Measurements from ENCODE around the gene CFAP46. TPM values are rescaled to one million over a fixed set of nuclear protein-coding genes. Genes with fewer than 3 reads are reported as not detected.

Gene CFAP46
- total and polyA plus RNA-seq, 2 experiments from 2014 or later, result 0.20 to 0.22 TPM

DNA sequence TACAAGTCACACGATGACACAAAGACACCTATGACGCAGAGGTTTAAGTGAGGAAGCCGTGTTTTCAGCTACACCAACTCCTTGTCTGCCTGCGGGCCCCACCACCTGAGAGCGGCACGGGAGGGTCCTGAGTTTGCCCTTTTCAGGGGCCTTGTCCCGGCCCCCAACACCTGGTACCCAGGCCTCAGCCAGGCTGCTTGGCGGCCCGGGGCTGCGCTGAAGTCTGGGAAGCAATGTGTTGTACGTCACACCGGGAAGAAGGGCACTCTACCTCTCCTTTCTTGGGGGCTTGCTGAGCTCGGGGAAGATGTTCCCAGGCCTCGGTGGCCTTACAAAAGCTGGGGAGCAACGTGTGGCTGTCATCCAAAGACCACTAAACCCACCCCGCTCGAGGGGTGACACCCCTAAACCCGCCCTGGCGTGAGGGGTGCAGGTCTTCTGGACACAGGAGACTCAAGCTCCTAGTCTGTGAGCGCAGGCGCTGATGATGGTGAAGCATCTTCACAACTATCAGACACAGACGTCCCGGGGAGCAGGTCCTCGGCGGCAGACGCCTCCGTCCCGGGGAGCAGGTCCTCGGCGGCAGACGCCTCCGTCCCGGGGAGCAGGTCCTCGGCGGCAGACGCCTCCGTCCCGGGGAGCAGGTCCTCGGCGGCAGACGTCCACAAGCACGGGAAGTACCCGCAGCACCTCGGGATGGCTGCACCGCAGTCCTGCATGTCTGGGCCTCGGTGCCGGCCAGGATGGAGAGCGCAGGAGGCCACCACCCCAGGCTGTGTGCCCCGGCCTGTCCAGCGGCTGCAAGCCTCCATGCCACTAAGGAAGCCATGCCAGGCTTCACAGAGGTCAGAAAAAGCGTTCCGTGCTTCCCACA, 15.4 kb downstream of the CFAP46 start:
- Histone ChIP-seq H3K4me3 (no peak overlapping the region), H2AFZ (no peak overlapping the region), H3K9me3 (ENCODE audit: low read depth) (no peaks in the 10 kb centered on the region), H3K27me3 (replicated peaks; ENCODE audit: insufficient read depth) (no peaks in the 10 kb centered on the region), H3K9me2 (ENCODE audit: insufficient read depth) (no peaks in the 10 kb centered on the region), H3K27ac (no peak overlapping the region), H3K79me2 (ENCODE audit: insufficient read depth) (no peaks in the 10 kb centered on the region), H3K36me3 (ENCODE audit: low read depth) (no peaks in the 10 kb centered on the region), H3F3A (ENCODE audit: insufficient read depth) (no peaks in the 10 kb centered on the region), H3K4me1 (ENCODE audit: insufficient read depth) (no peaks in the 10 kb centered on the region), H3K4me2 (ENCODE audit: unreplicated experiment) (no peak overlapping the region), H3K9ac (no peak overlapping the region), H4K20me1 (ENCODE audit: insufficient read depth) (no peaks in the 10 kb centered on the region)
- TF ChIP-seq EZH2 (IDR thresholded peaks at IDR 0.05; ENCODE audit: insufficient read depth, poor library complexity, severe bottlenecking) (no peak), EZH2phosphoT487 (IDR thresholded peaks at IDR 0.05; ENCODE audit: insufficient read depth, low read depth) (no peak)
- 64 to 69% methylated on average over 41 to 50 of the region's 52 CpGs for WGBS, 2 experiments (ENCODE audit: low coverage in 1 of 2, low lambda C conversion rate in 2 of 2, missing lambda C conversion rate in 2 of 2)
- in situ Hi-C loops (cut with MboI), result no loop called here
- no peak for DNase-seq

- TF ChIP-seq EZH2phosphoT487 (IDR thresholded peaks at IDR 0.05; ENCODE audit: insufficient read depth, low read depth) (no peak), EZH2 (IDR thresholded peaks at IDR 0.05; ENCODE audit: insufficient read depth, poor library complexity, severe bottlenecking) (no peak)
- in situ Hi-C loops (cut with MboI), result no loop called here
- H4K20me1 ChIP-seq (ENCODE audit: insufficient read depth), result no peaks in the 10 kb centered on the region
- no peak overlapping the region for H3K4me3 ChIP-seq
- H3K4me2 ChIP-seq (ENCODE audit: unreplicated experiment), result no peak overlapping the region
- no peaks in the 10 kb centered on the region for H3K4me1 ChIP-seq (ENCODE audit: insufficient read depth)
- H3F3A ChIP-seq (ENCODE audit: insufficient read depth), result no peaks in the 10 kb centered on the region
- H3K9me2 ChIP-seq (ENCODE audit: insufficient read depth), result no peaks in the 10 kb centered on the region
- no peak overlapping the region for H2AFZ ChIP-seq
- H3K36me3 ChIP-seq (ENCODE audit: low read depth), result no peaks in the 10 kb centered on the region
- no peaks in the 10 kb centered on the region for H3K79me2 ChIP-seq (ENCODE audit: insufficient read depth)
- no peaks in the 10 kb centered on the region for H3K9me3 ChIP-seq (ENCODE audit: low read depth)
- no peaks in the 10 kb centered on the region for H3K27me3 ChIP-seq (replicated peaks; ENCODE audit: insufficient read depth)
- WGBS, 2 experiments (ENCODE audit: low coverage in 1 of 2, low lambda C conversion rate in 2 of 2, missing lambda C conversion rate in 2 of 2), result 70 to 71% methylated on average over 11 to 21 of the region's 21 CpGs
- no peak overlapping the region for H3K9ac ChIP-seq
- no peak overlapping the region for H3K27ac ChIP-seq
- DNase-seq, result no peak
Observed at GRCh38 chr10:132926070-132926469, 16.3 kb downstream of the CFAP46 start.

DNA sequence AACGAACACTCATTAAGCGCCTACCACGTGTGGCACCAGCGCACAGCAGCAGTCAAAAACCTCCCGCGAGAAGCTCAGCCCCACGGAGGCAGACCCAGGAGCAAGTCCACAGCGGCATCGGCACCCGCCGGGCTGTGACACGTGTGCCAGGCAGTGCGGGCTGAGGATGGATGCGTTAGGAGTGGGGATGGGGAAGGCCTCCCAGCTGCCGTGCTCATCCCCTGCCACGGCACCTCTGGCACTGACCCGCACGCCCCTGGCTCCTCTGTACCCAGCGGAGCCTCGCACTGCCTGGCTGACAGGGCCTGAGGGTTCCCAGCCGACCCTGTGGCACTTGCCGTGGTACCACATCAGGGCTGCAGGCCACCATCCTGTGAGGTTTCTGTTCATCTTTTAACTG, 16.8 kb downstream of the CFAP46 start:
- in situ Hi-C loops (cut with MboI), result no loop called here
- Histone ChIP-seq H4K20me1 (ENCODE audit: insufficient read depth) (no peaks in the 10 kb centered on the region), H3K36me3 (ENCODE audit: low read depth) (no peaks in the 10 kb centered on the region), H3K27ac (no peak overlapping the region), H3K79me2 (ENCODE audit: insufficient read depth) (no peaks in the 10 kb centered on the region), H3K4me3 (no peak overlapping the region), H3K9ac (no peak overlapping the region), H3F3A (ENCODE audit: insufficient read depth) (no peaks in the 10 kb centered on the region), H2AFZ (no peak overlapping the region), H3K9me2 (ENCODE audit: insufficient read depth) (no peaks in the 10 kb centered on the region), H3K9me3 (ENCODE audit: low read depth) (no peaks in the 10 kb centered on the region), H3K4me1 (ENCODE audit: insufficient read depth) (no peaks in the 10 kb centered on the region), H3K27me3 (replicated peaks; ENCODE audit: insufficient read depth) (no peaks in the 10 kb centered on the region), H3K4me2 (ENCODE audit: unreplicated experiment) (no peak overlapping the region)
- no peak for DNase-seq
- 64 to 66% methylated on average over 20 to 22 of the region's 22 CpGs for WGBS, 2 experiments (ENCODE audit: low coverage in 1 of 2, low lambda C conversion rate in 2 of 2, missing lambda C conversion rate in 2 of 2)
- TF ChIP-seq EZH2phosphoT487 (IDR thresholded peaks at IDR 0.05; ENCODE audit: insufficient read depth, low read depth) (no peak), EZH2 (IDR thresholded peaks at IDR 0.05; ENCODE audit: insufficient read depth, poor library complexity, severe bottlenecking) (no peak)

GRCh38 chr10:132925071-132925561, 17.3 kb downstream of the CFAP46 start:
- no peaks in the 10 kb centered on the region for H3K79me2 ChIP-seq (ENCODE audit: insufficient read depth)
- H3K4me2 ChIP-seq (ENCODE audit: unreplicated experiment), result no peak overlapping the region
- DNase-seq, result no peak
- TF ChIP-seq EZH2phosphoT487 (IDR thresholded peaks at IDR 0.05; ENCODE audit: insufficient read depth, low read depth), result no peak
- no peak for TF ChIP-seq EZH2 (IDR thresholded peaks at IDR 0.05; ENCODE audit: insufficient read depth, poor library complexity, severe bottlenecking)
- WGBS, 2 experiments (ENCODE audit: low coverage in 1 of 2, low lambda C conversion rate in 2 of 2, missing lambda C conversion rate in 2 of 2), result 65 to 71% methylated on average over 24 of the region's 24 CpGs
- no peaks in the 10 kb centered on the region for H4K20me1 ChIP-seq (ENCODE audit: insufficient read depth)
- no peaks in the 10 kb centered on the region for H3K27me3 ChIP-seq (replicated peaks; ENCODE audit: insufficient read depth)
- H3K9me2 ChIP-seq (ENCODE audit: insufficient read depth), result no peaks in the 10 kb centered on the region
- H2AFZ ChIP-seq, result no peak overlapping the region
- H3K9me3 ChIP-seq (ENCODE audit: low read depth), result no peaks in the 10 kb centered on the region
- no peak overlapping the region for H3K9ac ChIP-seq
- H3K4me3 ChIP-seq, result no peak overlapping the region
- H3K36me3 ChIP-seq (ENCODE audit: low read depth), result no peaks in the 10 kb centered on the region
- H3K27ac ChIP-seq, result no peak overlapping the region
- no peaks in the 10 kb centered on the region for H3K4me1 ChIP-seq (ENCODE audit: insufficient read depth)
- in situ Hi-C loops (cut with MboI), result no loop called here
- H3F3A ChIP-seq (ENCODE audit: insufficient read depth), result no peaks in the 10 kb centered on the region

Data from GM23248 (cell line).